ENCODE measurements around the gene NANOS3. TPM values are rescaled to one million over a fixed set of nuclear protein-coding genes. Genes with fewer than 3 reads are reported as not detected.
A peak's percentile ranks its signal among the peaks of the same experiment; 100 is the strongest.

Gene NANOS3
- total and polyA plus RNA-seq, 2 of the 13 experiments (the other 11 are each of a cell fraction or from before 2014, with no cell fraction given): 0.21 TPM; not detected in 1

DNA sequence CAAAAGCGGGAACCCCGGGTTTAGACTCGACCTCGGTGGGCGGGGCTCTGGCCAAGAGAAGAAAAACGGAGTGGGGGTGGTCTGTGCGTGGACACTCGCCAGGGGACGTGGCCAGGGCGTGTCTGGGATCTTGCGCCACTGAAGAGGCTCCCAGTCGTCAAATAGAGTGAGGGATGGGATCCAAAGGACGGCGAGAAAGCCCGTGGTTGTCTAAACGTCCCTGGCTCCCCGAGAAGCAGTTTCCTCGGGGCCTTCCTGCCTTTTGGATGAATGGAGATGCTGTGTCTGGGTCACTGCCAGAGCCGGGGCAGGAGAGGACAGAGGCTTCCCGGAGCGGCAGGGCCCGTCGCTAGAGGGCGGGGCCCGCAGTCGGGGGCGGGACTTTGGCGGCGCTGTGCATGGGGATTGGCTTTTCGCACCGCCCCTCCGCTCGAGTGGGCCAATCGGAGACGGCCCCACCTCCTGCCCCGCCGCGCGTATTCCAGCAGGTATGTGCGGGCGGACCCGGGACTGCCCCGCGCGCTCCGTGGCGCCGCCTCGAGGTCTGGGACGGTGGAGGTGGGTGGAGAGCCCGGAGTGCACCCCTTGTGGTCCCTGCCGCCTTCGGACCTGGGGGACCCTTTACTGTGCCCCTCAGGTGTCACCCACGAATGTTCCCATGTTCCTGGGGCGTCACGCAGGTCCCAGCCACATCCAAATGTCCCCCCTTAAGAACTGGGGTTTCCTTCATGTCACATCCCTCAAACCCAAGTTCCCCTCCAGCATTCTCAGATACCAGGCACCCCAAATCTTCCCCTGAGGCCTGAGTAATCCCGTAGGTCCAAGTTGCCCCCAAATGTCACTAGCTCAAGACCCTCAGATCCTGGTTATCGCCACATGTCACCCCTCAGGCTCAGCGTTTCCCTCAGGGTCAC, 43.3 kb upstream of the NANOS3 start (continued):
- peak; percentile 71 for TF ChIP-seq ZEB1 (IDR thresholded peaks at IDR 0.05; ENCODE audit: insufficient replicate concordance, low read depth)
- TF ChIP-seq PRMT3 (CRISPR knock-in tag; IDR thresholded peaks at IDR 0.05; ENCODE audit: borderline replicate concordance, low read depth): no peak
- 0 out of 2 replicates have a peak, but pooled peaks have one; percentile 2 for TF ChIP-seq CEBPB (IDR thresholded peaks at IDR 0.05; ENCODE audit: borderline replicate concordance, low read depth, low read length)
- TF ChIP-seq ETV5 (CRISPR knock-in tag; IDR thresholded peaks at IDR 0.05; ENCODE audit: borderline replicate concordance): no peak
- TF ChIP-seq, protein P1, sequence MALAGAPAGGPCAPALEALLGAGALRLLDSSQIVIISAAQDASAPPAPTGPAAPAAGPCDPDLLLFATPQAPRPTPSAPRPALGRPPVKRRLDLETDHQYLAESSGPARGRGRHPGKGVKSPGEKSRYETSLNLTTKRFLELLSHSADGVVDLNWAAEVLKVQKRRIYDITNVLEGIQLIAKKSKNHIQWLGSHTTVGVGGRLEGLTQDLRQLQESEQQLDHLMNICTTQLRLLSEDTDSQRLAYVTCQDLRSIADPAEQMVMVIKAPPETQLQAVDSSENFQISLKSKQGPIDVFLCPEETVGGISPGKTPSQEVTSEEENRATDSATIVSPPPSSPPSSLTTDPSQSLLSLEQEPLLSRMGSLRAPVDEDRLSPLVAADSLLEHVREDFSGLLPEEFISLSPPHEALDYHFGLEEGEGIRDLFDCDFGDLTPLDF (CRISPR knock-in tag; IDR thresholded peaks at IDR 0.05): peak; percentile 74; the same call in 1 of the 2 replicates
- no peak for TF ChIP-seq DPF2 (CRISPR knock-in tag; IDR thresholded peaks at IDR 0.05; ENCODE audit: borderline replicate concordance, low read depth)
- TF ChIP-seq, protein P2, sequence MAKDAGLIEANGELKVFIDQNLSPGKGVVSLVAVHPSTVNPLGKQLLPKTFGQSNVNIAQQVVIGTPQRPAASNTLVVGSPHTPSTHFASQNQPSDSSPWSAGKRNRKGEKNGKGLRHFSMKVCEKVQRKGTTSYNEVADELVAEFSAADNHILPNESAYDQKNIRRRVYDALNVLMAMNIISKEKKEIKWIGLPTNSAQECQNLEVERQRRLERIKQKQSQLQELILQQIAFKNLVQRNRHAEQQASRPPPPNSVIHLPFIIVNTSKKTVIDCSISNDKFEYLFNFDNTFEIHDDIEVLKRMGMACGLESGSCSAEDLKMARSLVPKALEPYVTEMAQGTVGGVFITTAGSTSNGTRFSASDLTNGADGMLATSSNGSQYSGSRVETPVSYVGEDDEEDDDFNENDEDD (CRISPR knock-in tag; IDR thresholded peaks at IDR 0.05; ENCODE audit: borderline replicate concordance): peak; percentile 62; the same call in 1 of the 2 replicates
- peak; percentile 48; the same call in 1 of the 2 replicates for TF ChIP-seq PHF20 (CRISPR knock-in tag; IDR thresholded peaks at IDR 0.05)
- TF ChIP-seq, protein P3, sequence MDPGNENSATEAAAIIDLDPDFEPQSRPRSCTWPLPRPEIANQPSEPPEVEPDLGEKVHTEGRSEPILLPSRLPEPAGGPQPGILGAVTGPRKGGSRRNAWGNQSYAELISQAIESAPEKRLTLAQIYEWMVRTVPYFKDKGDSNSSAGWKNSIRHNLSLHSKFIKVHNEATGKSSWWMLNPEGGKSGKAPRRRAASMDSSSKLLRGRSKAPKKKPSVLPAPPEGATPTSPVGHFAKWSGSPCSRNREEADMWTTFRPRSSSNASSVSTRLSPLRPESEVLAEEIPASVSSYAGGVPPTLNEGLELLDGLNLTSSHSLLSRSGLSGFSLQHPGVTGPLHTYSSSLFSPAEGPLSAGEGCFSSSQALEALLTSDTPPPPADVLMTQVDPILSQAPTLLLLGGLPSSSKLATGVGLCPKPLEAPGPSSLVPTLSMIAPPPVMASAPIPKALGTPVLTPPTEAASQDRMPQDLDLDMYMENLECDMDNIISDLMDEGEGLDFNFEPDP (CRISPR knock-in tag; conservative IDR thresholded peaks at IDR 0.05): no peak
- 0 out of 2 replicates have a peak, but pooled peaks have one; percentile 36 for TF ChIP-seq ZNF572 (CRISPR knock-in tag; IDR thresholded peaks at IDR 0.05)
- TF ChIP-seq DMAP1 (CRISPR knock-in tag; IDR thresholded peaks at IDR 0.05): peak; percentile 48; the same call in 1 of the 2 replicates
- TF ChIP-seq AGO2 (optimal IDR thresholded peaks at IDR 0.05; ENCODE audit: low read depth, low read length): peak; percentile 92

Data from HepG2 (cell line).